NCI-H146 (cell line): ENCODE results near the gene VPS37D.
A peak's percentile ranks its signal among the peaks of the same experiment; 100 is the strongest.
"Not testable (repeated sequence)": the region's sequence is repeated elsewhere in the genome, so short reads cannot be mapped to it uniquely, and the experiment has no call there.

ENCODE experiments used
- DNase-seq: peaks from one replicate; lab custom pipeline; 2025; lab: John Stamatoyannopoulos, UW

VPS37D gene

GRCh38 chr7:73706126-73707044 lies 38.8 kb downstream of the VPS37D start:
- DNase-seq: no peak

GRCh38 chr7:73707045-73707631 lies 39.5 kb downstream of the VPS37D start:
- no peak for DNase-seq

GRCh38 chr7:73708961-73709549 lies 41.4 kb downstream of the VPS37D start:
- no peak for DNase-seq

GRCh38 chr7:73712773-73713172 lies 45.1 kb downstream of the VPS37D start:
- no peak for DNase-seq

- not testable (repeated sequence) for DNase-seq
Observed at GRCh38 chr7:73713319-73713718, 45.7 kb downstream of the VPS37D start.

GRCh38 chr7:73715648-73716317 lies 48.2 kb downstream of the VPS37D start:
- peak; percentile 92 for DNase-seq

GRCh38 chr7:73716318-73716890 lies 48.8 kb downstream of the VPS37D start:
- no peak for DNase-seq

- no peak for DNase-seq
Observed at GRCh38 chr7:73717025-73717807, 49.6 kb downstream of the VPS37D start.

GRCh38 chr7:73717991-73718405 lies 50.4 kb downstream of the VPS37D start:
- DNase-seq: no peak

GRCh38 chr7:73718438-73718881 lies 50.8 kb downstream of the VPS37D start:
- no peak for DNase-seq

GRCh38 chr7:73718905-73719805 lies 51.5 kb downstream of the VPS37D start, which contains the start of gene STX1A:
Gene STX1A, minus strand, starts transcription at chr7:73719669. Its CDS starts 38 bp downstream, at chr7:73719631.
- peak; percentile 77 for DNase-seq

- DNase-seq: no peak
Observed at GRCh38 chr7:73719806-73720169, 52.2 kb downstream of the VPS37D start.

GRCh38 chr7:73720443-73720842 lies 52.8 kb downstream of the VPS37D start:
- DNase-seq: not testable (repeated sequence)

GRCh38 chr7:73721377-73721817 lies 53.8 kb downstream of the VPS37D start:
- no peak for DNase-seq
